Measurements from ENCODE around the gene SYTL3.
"Not testable (repeated sequence)": the region's sequence is repeated elsewhere in the genome, so short reads cannot be mapped to it uniquely, and the experiment has no call there.

The SYTL3 gene

DNA sequence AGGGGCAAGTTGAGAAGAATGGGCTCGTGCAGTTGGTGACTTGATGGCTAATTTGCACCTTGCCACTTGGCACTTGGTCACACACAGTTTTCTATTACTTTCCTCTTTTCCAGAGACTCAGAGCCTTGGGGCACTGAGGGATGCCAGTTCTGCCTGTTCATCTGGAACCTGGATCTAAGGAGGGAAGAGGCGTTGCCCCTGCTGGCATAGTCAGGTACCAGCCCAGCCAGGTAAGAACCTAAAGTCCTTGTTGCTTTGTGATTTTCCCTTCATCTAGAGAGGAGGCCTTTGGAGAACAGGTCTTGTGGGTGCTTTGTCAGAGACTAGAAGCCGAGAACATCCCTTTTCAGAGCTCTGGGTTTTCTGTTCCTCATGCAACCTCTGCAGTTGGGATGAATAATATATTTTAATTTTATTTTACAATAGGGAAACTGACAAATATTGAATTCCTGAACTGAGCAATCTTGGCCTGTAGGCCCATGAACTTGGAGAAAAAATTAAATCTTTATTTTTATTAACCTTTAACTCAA, 11.4 kb downstream of the SYTL3 start:
- DNase-seq (ENCODE audit: extremely low read depth in 1 of 2, low read depth in 1 of 2): no peak

- no peak for DNase-seq (ENCODE audit: extremely low read depth in 1 of 2, low read depth in 1 of 2)
Measured at GRCh38 chr6:158662607-158662953, 12.7 kb downstream of the SYTL3 start.

DNA sequence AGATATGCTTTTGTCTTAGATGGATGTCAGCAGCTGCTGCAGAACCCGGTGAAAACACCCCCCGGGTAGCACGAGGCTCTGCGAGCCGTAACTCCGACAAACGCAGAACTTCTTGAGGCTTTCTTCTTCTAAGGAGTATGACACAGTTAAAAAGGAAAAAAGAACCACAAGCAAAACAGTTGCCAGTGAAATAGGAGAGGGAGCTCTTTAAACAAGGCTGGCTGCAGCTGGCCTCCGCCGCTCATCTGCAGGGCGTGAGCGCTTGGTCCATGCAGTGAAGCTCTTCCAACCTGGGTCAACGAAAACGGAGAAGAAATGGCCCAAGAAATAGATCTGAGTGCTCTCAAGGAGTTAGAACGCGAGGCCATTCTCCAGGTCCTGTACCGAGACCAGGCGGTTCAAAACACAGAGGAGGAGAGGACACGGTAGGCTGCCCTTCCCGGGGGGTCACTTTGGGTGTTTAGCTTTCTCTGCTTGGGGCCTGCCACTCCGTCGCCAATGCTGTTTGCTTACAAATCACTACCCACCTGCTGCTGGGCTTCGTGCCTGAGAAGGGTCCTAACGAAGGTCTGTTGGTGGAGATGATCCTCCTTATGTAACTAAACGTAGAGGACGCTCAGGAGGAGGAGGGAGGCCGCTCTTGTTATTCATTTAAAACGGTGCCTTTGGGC, 13.2 kb downstream of the SYTL3 start:
- no peak for DNase-seq (ENCODE audit: extremely low read depth in 1 of 2, low read depth in 1 of 2)

GRCh38 chr6:158663625-158664165, 13.8 kb downstream of the SYTL3 start:
- no peak for DNase-seq (ENCODE audit: extremely low read depth in 1 of 2, low read depth in 1 of 2)

- DNase-seq (ENCODE audit: extremely low read depth in 1 of 2, low read depth in 1 of 2): no peak
Measured at GRCh38 chr6:158665332-158665731, 15.5 kb downstream of the SYTL3 start.

DNA sequence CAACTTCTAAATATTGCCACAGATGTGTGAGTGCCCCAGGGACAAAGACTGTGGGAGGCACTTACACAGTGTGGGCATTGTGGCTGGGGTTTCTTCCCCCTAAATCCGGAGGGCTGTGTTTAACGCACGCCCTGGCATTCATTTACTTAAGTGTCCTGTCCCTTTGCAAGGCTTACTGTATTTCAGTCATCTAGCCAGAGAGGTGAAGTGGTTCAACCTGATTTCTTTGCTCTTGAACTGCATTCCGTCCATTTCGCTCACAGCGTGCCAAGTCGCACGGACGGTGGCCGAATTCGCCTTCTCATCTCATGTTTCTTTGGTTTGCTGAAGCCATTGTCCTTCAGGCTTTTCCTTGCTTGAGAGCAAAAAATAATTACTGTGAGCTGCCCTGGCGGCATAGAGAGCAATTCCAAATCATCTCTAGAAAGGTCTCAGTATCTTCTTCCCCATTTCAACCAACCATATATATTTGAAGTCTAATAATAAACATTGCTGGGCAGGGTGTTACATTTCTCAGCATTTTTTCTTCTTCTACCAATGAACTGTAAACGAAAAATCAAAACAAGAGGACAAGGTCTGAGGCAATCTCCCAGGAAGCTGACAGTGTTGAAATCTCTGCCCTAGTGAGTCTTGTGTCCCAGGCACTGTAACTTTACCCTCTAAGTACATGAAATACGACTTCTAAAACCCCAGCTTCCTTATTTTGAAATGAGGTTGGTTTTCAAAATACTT, 16.9 kb downstream of the SYTL3 start:
- DNase-seq (ENCODE audit: extremely low read depth in 1 of 2, low read depth in 1 of 2): no peak

DNA sequence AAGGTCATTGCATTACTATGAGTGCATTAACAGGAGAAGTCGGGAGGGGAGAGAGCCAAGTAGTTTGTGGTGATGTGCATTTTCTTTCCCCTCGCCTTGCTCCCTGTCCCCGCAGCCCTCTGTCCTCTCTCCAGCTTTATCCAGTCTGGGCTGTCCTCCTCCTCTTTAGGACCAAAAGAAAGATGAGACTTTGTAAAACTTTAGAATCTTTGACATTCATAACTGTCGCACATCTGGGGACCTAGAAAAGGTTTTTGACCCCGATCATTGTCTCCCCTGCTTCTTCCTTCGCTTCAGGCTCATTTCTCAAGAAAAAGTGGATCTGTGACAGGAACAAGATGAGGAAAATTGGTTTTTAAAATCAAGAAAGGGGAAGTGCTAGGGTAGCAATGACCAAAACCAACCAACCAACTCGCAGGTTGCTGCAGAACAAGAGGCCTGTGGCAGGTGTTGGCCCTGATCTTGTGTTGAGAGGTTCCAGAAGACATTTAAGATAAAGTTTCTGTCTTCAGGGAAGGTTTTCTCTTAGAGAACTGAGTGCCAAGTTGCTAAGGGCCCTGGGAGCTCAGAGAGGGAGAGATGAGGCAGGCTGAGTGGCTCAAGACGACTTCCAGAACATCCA, 17.6 kb downstream of the SYTL3 start:
- DNase-seq (ENCODE audit: extremely low read depth in 1 of 2, low read depth in 1 of 2): no peak

- DNase-seq (ENCODE audit: extremely low read depth in 1 of 2, low read depth in 1 of 2): no peak
Measured at GRCh38 chr6:158668707-158669103, 18.9 kb downstream of the SYTL3 start.

DNA sequence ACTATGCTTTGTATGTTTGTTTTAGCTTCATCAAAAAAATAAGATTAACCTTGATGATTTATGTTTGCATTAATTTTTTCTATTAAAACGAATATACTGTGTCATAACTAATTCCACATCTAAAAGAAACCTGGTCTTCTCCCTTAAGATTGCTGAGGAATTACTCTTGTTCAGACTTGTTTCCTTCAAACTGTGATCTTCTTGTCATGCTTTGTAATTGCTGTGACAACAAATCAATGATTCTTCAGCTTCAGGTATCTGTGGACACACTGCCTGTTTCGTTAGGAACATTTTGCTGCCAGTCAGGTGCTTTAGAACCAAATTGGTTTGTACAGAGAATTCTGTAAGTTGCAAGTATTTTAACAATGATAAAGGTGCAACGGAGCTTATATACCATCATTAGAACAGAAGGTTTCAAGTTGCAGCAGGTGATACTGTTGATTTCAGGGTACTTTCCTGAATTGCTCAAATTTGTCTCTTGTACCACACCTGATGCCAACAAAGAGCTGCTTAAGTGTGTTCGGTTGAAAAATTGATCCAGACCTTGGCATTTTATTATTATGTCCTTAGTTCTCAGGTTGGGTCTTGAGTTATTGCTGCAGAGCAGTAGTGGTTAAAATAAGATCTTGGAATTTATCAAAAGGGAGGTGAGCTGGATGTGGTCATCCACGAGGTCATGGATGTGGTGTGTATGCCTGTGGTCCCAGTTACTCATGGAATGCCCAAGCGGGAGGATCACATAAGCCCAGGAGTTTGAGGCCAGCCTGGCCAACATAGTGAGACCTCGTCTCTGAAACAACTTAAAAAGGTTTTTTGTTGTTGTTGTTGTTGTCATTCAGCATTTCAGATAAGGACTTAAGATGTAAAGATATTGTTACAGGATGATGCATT, 19.5 kb downstream of the SYTL3 start:
- no peak for DNase-seq (ENCODE audit: extremely low read depth in 1 of 2, low read depth in 1 of 2)

DNA sequence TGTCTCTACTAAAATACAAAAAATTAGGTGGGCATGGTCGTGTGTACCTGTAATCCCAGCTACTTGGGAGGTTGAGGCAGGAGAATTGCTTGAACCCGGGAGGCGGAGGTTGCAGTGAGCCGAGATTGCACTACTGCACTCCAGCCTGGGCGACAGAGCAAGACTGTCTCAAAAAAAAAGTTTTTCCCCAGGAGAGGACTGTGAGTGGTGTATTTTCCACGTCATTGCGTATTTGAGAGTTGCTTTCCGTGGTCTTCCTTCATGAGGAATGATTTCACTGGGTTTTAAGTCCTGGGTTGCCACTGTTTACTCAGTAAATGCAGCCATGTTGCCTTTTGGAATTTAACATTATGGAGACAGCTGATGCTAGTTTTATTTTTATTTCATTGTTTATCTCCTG, 22.3 kb downstream of the SYTL3 start:
- not testable (repeated sequence) for DNase-seq (ENCODE audit: extremely low read depth in 1 of 2, low read depth in 1 of 2)

DNA sequence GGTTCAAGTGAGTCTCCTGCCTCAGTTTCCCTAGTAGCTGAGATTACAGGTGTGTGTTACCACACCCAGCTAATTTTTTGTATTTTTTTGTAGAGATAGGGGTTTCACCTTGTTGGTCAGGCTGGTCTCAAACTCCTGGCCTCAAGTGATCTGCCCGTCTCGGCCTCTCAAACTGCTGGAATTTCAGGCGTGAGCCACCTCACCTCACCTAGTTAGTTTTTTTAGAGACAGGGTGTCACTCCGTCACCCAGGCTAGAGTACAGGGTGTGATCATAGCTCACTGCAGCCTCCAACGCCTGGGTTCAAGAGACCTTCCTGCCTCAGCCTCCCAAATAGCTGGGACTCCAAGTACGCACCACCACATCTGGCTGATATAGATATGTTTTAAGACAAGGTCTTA, 22.9 kb downstream of the SYTL3 start:
- no peak for DNase-seq (ENCODE audit: extremely low read depth in 1 of 2, low read depth in 1 of 2)

DNA sequence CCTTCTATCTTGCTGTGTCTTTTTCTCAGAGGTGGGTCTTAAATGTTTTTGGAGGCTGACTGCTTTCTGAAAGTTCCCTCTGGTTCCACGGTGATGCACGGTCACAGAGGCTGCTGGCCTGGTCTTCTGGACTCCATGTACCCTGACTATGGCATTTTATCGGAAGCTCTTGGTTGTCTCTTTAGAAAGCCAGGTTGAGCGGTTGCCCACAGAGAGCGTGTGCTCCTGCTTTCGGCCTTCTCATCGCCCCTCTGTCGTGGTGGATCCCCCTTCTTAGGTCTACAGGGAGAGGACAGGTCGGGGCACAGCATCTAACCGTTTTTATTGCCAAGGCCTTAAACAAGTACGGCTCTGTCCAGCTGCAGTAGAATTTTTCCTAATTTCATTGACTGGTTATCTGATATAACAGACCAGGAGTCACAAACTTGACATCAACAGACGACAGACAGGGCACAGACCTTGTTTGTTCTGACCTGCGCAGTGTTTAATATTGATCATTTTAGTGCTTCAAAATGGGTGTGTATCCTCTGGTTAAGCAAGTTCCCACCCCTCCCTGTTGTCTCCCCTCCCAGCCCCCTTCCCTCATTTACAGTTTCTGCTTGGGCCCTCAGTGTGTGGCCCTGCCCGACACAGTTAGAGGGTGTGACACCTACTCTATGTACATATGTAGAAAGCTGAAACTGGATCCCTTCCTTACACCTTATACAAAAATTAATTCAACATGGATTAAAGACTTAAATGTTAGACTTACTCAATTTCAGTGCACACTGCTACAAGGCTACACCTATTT, 24.7 kb downstream of the SYTL3 start:
- no peak for DNase-seq (ENCODE audit: extremely low read depth in 1 of 2, low read depth in 1 of 2)

GRCh38 chr6:158677094-158677493, 27.2 kb downstream of the SYTL3 start:
- not testable (repeated sequence) for DNase-seq (ENCODE audit: extremely low read depth in 1 of 2, low read depth in 1 of 2)

DNA sequence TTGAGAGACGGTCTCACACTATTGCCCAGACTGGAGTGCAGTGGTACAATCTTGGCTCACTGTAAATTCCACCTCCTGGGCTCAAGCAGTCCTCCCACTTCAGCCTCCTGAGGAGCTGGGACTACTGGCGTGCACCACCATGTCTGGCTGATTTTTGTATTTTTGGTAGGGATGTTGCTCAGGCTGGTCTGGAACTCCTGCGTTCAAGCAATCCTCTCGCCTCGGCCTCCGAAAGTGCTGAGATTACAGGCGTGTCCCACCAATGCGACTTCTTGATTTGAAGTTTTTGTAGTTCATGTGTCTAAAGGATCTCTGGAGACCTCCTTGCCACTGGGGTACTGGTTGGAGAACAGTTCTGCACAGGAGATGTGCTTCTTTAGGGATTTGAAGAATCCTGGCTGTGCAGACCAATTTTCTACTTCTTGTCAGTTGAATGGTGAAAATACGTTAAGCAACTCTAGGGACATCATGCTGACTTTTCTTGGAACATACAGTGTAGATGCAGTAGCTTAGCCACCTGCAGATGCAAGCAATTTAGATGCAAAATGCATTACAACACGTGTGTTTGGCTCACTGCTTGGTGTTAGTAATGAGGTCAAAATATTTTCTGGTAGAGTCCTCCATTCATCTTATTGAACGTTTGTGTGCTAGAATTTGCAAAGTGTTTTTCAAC, 28.2 kb downstream of the SYTL3 start:
- no peak for DNase-seq (ENCODE audit: extremely low read depth in 1 of 2, low read depth in 1 of 2)

GRCh38 chr6:158680015-158680414, 30.2 kb downstream of the SYTL3 start:
- DNase-seq (ENCODE audit: extremely low read depth in 1 of 2, low read depth in 1 of 2): no peak

GRCh38 chr6:158680481-158680880, 30.6 kb downstream of the SYTL3 start:
- DNase-seq (ENCODE audit: extremely low read depth in 1 of 2, low read depth in 1 of 2): no peak

DNA sequence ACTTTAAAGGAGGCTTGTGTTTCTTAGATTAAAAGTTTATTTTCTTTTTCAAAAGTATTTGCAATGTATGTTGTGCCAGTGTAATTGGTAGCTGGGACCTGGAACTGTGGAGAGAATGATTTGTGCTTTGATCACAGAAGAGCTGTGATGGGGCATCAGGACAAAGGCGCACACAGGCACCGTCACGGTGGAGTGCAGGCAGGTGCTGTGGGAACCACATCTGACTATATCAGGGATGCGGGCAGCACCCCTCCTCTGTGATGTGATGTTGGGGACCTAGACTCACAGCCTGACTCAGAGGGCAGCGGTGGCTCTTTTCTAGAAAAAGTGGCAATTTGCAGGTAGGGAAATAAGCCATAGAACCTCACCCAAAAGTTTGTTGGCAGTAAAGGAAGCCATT, 34.5 kb downstream of the SYTL3 start:
- no peak for DNase-seq (ENCODE audit: extremely low read depth in 1 of 2, low read depth in 1 of 2)

- no peak for DNase-seq (ENCODE audit: extremely low read depth in 1 of 2, low read depth in 1 of 2)
Measured at GRCh38 chr6:158684745-158685324, 35.0 kb downstream of the SYTL3 start.

DNA sequence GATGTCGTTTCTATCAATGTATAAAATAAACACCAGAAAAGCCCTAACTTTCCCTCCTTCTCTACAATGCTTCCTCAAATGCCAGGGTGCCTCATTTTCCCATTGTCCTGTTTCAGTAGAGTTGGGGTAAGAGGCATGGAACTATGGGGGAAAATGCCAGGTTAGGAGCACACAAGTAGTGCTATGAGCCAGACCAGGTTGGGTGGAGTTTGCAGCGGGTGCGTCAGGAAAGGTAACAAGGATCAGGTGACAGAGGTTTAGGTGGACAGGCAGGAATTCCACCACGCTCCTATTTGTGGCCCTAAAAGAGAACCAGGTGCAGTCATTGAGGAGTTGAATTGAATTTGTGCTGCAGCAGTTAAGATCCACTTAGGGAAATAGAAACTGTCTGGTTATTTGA, 36.5 kb downstream of the SYTL3 start:
- no peak for DNase-seq (ENCODE audit: extremely low read depth in 1 of 2, low read depth in 1 of 2)

Data from stimulated activated CD8-positive, alpha-beta memory T cell treated with anti-CD3 and anti-CD28 coated beads, Interleukin-7, amount 100 ng/mL, for 48 hours (primary cell).